K562 (cell line): ENCODE measurements around the gene ANK3. TPM values are rescaled to one million over a fixed set of nuclear protein-coding genes. Genes with fewer than 3 reads are reported as not detected.

Experiments
- ARID1B ChIP-seq: fragments of 450-650 bp; IDR thresholded peaks from 2 replicates; pipeline ENCODE4 v1.6.1; 2016; ENCODE audit warnings: antibody characterized with exemption, mild to moderate bottlenecking, inconsistent platforms
- ATF3 ChIP-seq, 2 experiments: fragments of 450-650 bp in 1 of 2; sonication (generic) in 1 of 2; formaldehyde crosslinking in 1 of 2; IDR thresholded peaks in 1 of 2; conservative IDR thresholded peaks in 1 of 2; 2 replicates each; pipeline versions ENCODE4 v1.6.1 to v1.8.1; 2016 to 2023; ENCODE audit warnings: mild to moderate bottlenecking in 2 of 2, moderate library complexity in 2 of 2, inconsistent platforms in 1 of 2, missing genetic modification reagents in 1 of 2
- CHCHD3 ChIP-seq: fragments of 250-450 bp; sonication (Bioruptor Pico); IDR thresholded peaks from 2 replicates; pipeline ENCODE4 v2.1.2; 2022; ENCODE audit warnings: mild to moderate bottlenecking
- CXXC5 ChIP-seq: fragments of 250-450 bp; sonication (Bioruptor Pico); IDR thresholded peaks from 2 replicates; pipeline ENCODE4 v1.8.0; 2022; ENCODE audit warnings: inconsistent platforms, mild to moderate bottlenecking, moderate library complexity
- EP300 ChIP-seq: IDR thresholded peaks from 2 replicates; pipeline ENCODE4 v1.6.1; 2012; ENCODE audit warnings: low read length, improper control_type of control experiment
- FOXP4 ChIP-seq: sonication (generic); formaldehyde crosslinking; IDR thresholded peaks from 2 replicates; pipeline ENCODE4 v1.8.0; 2022; ENCODE audit warnings: mild to moderate bottlenecking, missing genetic modification reagents, borderline replicate concordance
- MAFK ChIP-seq: IDR thresholded peaks from 2 replicates; pipeline ENCODE4 v1.6.1; 2011; ENCODE audit warnings: low read length, improper control_type of control experiment
- NR3C1 ChIP-seq: sonication (generic); formaldehyde crosslinking; IDR thresholded peaks from 2 replicates; pipeline ENCODE4 v1.8.1; 2022; ENCODE audit warnings: missing genetic modification reagents
- PHB2 ChIP-seq: fragments of 450-650 bp; IDR thresholded peaks from 2 replicates; pipeline ENCODE4 v1.6.1; 2017; ENCODE audit warnings: low read depth
- PML ChIP-seq: IDR thresholded peaks from 2 replicates; pipeline ENCODE4 v1.6.1; 2012; ENCODE audit warnings: low read length, inconsistent platforms
- POLR2B ChIP-seq: fragments of 450-650 bp; IDR thresholded peaks from 2 replicates; pipeline ENCODE4 v1.6.1; 2018; ENCODE audit warnings: low read depth; ENCODE audit not compliant: partially characterized antibody
- RFX1 ChIP-seq: fragments of 450-650 bp; IDR thresholded peaks from 2 replicates; pipeline ENCODE4 v1.6.1; 2016; ENCODE audit warnings: mild to moderate bottlenecking, moderate library complexity
- SMARCC2 ChIP-seq: fragments of 450-650 bp; IDR thresholded peaks from 2 replicates; pipeline ENCODE4 v1.6.1; 2017; ENCODE audit warnings: antibody characterized with exemption, moderate library complexity, mild to moderate bottlenecking, low read depth
- SRSF1 ChIP-seq: fragments of 200-400 bp; formaldehyde crosslinking; IDR thresholded peaks from 2 replicates; pipeline ENCODE4 v1.6.1; 2017; ENCODE audit warnings: mild to moderate bottlenecking, low read depth, low read length, moderate library complexity
- polyA plus RNA-seq, 8 experiments: library from polyadenylated mRNA; depleted of rRNA in 4 of 8; stranded (reverse) in 5 of 8; unstranded in 3 of 8; fragments of >200 nt; fragmentation: Nextera tagmentation in 2 of 8; fragmentation: Illumina TruSeq in 1 of 8; extraction: Ambion mirVana in 2 of 8; extraction: Trizol in 1 of 8; gene quantifications; 2 replicates each; pipeline versions ENCODE4 v1.2.1 to v1.2.3, GENCODE V29; 2011 to 2014; ENCODE audit warnings: inconsistent platforms in 1 of 8, missing spikeins in 1 of 8
- total RNA-seq, 7 experiments: library from RNA; depleted of rRNA in 6 of 7; stranded (reverse); fragments of >200 nt in 6 of 7; fragmentation: Illumina TruSeq in 2 of 7; extraction: Trizol in 2 of 7; gene quantifications; 2 replicates each; pipeline versions ENCODE4 v1.2.1 to v1.2.3, GENCODE V29; 2011 to 2021; ENCODE audit warnings: low replicate concordance in 1 of 7
- TF ChIP-seq, protein P1 (sequence below): sonication (generic); formaldehyde crosslinking; IDR thresholded peaks from 2 replicates; pipeline ENCODE4 v1.8.0; 2022; ENCODE audit warnings: mild to moderate bottlenecking, missing genetic modification reagents
- TF ChIP-seq, protein P2 (sequence below): sonication (generic); formaldehyde crosslinking; IDR thresholded peaks from 2 replicates; pipeline ENCODE4 v1.8.0; 2022; ENCODE audit warnings: mild to moderate bottlenecking, missing genetic modification reagents
- TF ChIP-seq, protein P3 (sequence below): fragments of 250-450 bp; sonication (Bioruptor Pico); IDR thresholded peaks from 2 replicates; pipeline ENCODE4 v1.4.0; 2020; ENCODE audit warnings: mild to moderate bottlenecking, moderate library complexity, borderline replicate concordance

ANK3 gene
- total and polyA plus RNA-seq, 9 of the 15 experiments (the other 6 are each of a cell fraction or from before 2014, with no cell fraction given): 10.0 to 32.3 (median 17.9) TPM

DNA sequence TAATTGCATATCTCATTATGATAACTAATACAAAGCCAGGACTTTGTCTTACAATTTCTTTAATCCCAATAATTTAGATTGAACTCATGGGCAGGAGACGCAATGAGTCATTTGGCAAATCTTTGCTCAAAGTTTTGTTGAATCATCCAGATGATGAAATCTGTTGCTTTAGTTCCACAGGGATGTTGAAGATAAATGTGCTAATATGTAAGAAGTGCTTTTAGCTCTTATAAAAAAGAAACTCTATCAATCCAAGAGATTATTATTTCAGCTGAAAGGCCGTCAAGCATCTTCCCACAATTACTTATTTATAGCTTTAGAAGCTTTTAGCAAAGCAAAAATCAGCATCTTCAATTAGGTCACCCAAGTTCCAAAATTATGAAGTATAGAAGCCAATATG lies 36.8 kb upstream of the ANK3 start (continued):
- TF ChIP-seq NR3C1 (CRISPR knock-in tag) (no peak), PHB2 (no peak), EP300 (peak; percentile 56), ARID1B (peak; percentile 61; the same call in 1 of the 2 replicates), POLR2B (no peak), SMARCC2 (peak; percentile 22; the same call in 1 of the 2 replicates), ATF3 (IDR thresholded peaks at IDR 0.05) (peak; percentile 95), ATF3 (CRISPR knock-in tag; conservative IDR thresholded peaks at IDR 0.05) (no peak), RFX1 (no peak), SRSF1 (no peak), FOXP4 (CRISPR knock-in tag) (no peak), PML (no peak), CXXC5 (CRISPR knock-in tag) (no peak), CHCHD3 (CRISPR knock-in tag) (no peak), MAFK (peak; percentile 24; the same call in 1 of the 2 replicates)
- TF ChIP-seq, protein P1, sequence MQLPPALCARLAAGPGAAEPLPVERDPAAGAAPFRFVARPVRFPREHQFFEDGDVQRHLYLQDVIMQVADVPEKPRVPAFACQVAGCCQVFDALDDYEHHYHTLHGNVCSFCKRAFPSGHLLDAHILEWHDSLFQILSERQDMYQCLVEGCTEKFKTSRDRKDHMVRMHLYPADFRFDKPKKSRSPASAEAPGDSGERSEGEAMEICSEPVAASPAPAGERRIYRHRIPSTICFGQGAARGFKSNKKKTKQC (CRISPR knock-in tag): no peak
- TF ChIP-seq, protein P2, sequence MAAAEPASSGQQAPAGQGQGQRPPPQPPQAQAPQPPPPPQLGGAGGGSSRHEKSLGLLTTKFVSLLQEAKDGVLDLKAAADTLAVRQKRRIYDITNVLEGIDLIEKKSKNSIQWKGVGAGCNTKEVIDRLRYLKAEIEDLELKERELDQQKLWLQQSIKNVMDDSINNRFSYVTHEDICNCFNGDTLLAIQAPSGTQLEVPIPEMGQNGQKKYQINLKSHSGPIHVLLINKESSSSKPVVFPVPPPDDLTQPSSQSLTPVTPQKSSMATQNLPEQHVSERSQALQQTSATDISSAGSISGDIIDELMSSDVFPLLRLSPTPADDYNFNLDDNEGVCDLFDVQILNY (CRISPR knock-in tag): no peak
- TF ChIP-seq, protein P3, sequence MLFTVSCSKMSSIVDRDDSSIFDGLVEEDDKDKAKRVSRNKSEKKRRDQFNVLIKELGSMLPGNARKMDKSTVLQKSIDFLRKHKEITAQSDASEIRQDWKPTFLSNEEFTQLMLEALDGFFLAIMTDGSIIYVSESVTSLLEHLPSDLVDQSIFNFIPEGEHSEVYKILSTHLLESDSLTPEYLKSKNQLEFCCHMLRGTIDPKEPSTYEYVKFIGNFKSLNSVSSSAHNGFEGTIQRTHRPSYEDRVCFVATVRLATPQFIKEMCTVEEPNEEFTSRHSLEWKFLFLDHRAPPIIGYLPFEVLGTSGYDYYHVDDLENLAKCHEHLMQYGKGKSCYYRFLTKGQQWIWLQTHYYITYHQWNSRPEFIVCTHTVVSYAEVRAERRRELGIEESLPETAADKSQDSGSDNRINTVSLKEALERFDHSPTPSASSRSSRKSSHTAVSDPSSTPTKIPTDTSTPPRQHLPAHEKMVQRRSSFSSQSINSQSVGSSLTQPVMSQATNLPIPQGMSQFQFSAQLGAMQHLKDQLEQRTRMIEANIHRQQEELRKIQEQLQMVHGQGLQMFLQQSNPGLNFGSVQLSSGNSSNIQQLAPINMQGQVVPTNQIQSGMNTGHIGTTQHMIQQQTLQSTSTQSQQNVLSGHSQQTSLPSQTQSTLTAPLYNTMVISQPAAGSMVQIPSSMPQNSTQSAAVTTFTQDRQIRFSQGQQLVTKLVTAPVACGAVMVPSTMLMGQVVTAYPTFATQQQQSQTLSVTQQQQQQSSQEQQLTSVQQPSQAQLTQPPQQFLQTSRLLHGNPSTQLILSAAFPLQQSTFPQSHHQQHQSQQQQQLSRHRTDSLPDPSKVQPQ (CRISPR knock-in tag): no peak
- TF ChIP-seq, all 486 proteins: peak for 20
